ENCODE measurements around the gene CHST15.

GRCh38 chr10:123997013-123997412 lies 96.4 kb downstream of the CHST15 start:
- TF ChIP-seq, protein P1, sequence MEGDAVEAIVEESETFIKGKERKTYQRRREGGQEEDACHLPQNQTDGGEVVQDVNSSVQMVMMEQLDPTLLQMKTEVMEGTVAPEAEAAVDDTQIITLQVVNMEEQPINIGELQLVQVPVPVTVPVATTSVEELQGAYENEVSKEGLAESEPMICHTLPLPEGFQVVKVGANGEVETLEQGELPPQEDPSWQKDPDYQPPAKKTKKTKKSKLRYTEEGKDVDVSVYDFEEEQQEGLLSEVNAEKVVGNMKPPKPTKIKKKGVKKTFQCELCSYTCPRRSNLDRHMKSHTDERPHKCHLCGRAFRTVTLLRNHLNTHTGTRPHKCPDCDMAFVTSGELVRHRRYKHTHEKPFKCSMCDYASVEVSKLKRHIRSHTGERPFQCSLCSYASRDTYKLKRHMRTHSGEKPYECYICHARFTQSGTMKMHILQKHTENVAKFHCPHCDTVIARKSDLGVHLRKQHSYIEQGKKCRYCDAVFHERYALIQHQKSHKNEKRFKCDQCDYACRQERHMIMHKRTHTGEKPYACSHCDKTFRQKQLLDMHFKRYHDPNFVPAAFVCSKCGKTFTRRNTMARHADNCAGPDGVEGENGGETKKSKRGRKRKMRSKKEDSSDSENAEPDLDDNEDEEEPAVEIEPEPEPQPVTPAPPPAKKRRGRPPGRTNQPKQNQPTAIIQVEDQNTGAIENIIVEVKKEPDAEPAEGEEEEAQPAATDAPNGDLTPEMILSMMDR (IDR thresholded peaks at IDR 0.05) = no peak
- TF ChIP-seq POLR2A (IDR thresholded peaks at IDR 0.05) = no peak
